ENCODE data around the gene USP5.
A peak's percentile ranks its signal among the peaks of the same experiment; 100 is the strongest.

The USP5 gene

GRCh38 chr12:6826734-6827436, 25.1 kb upstream of the USP5 start:
- DNase-seq (ENCODE audit: low read depth): no peak
- TF ChIP-seq CTCF (IDR thresholded peaks at IDR 0.05; ENCODE audit: insufficient read depth, low read depth, low read length, missing control alignments): no peak
- H3K4me3 ChIP-seq (ENCODE audit: low read depth, low read length): no peak overlapping the region

GRCh38 chr12:6827437-6827911, 24.5 kb upstream of the USP5 start:
- H3K4me3 ChIP-seq (ENCODE audit: low read depth, low read length): no peak overlapping the region
- DNase-seq (ENCODE audit: low read depth): no peak

GRCh38 chr12:6827982-6828780, 23.8 kb upstream of the USP5 start, which contains the start of gene P3H3:
Gene P3H3, plus strand, starts transcription at chr12:6828407. Its CDS starts 34 bp downstream, at chr12:6828441.
- DNase-seq (ENCODE audit: low read depth): no peak
- peak within 1 kb of the TSS; percentile 46 for H3K4me3 ChIP-seq (ENCODE audit: low read depth, low read length)
- no peak for TF ChIP-seq CTCF (IDR thresholded peaks at IDR 0.05; ENCODE audit: insufficient read depth, low read depth, low read length, missing control alignments)

More at GRCh38 chr12:6827437-6827911, 24.5 kb upstream of the USP5 start:
- no peak for TF ChIP-seq CTCF (IDR thresholded peaks at IDR 0.05; ENCODE audit: insufficient read depth, low read depth, low read length, missing control alignments)

GRCh38 chr12:6828781-6829535, 23.0 kb upstream of the USP5 start:
- DNase-seq (ENCODE audit: low read depth): no peak
- H3K4me3 ChIP-seq (ENCODE audit: low read depth, low read length): peak overlapping the region; percentile 46

GRCh38 chr12:6829536-6830220, 22.3 kb upstream of the USP5 start:
- TF ChIP-seq CTCF (IDR thresholded peaks at IDR 0.05; ENCODE audit: insufficient read depth, low read depth, low read length, missing control alignments): no peak
- no peak overlapping the region for H3K4me3 ChIP-seq (ENCODE audit: low read depth, low read length)
- DNase-seq (ENCODE audit: low read depth): no peak

More at GRCh38 chr12:6828781-6829535, 23.0 kb upstream of the USP5 start:
- no peak for TF ChIP-seq CTCF (IDR thresholded peaks at IDR 0.05; ENCODE audit: insufficient read depth, low read depth, low read length, missing control alignments)

GRCh38 chr12:6830286-6830890, 21.6 kb upstream of the USP5 start:
- TF ChIP-seq CTCF (IDR thresholded peaks at IDR 0.05; ENCODE audit: insufficient read depth, low read depth, low read length, missing control alignments): no peak
- DNase-seq (ENCODE audit: low read depth): no peak
- H3K4me3 ChIP-seq (ENCODE audit: low read depth, low read length): no peak overlapping the region

Data from GM12865 (cell line).